ENCODE measurements around the gene FIBP.

DNA sequence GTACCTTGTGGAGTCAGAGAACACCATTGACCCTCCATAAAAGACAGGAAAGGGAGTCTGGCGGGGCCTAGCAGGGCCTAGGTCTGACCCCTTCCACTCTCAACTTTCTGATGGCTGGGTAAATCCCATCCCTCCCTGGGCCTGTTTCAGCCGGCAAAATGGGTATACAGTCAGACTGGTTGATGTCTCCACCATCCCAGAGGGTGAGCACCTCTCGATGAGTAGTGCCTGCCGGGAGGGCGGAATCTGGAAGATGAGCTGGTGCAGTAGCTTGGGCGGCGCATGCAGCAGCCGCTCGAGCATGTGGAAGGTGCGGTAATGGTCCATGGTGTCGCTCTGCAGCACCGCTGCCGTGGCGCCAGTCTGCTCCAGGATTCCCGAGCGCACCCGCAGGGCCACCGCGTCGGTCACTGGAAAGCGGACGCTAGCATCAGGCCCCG lies 528 bp downstream of the FIBP start:
- TF ChIP-seq EZH2 (IDR thresholded peaks at IDR 0.05; ENCODE audit: low read length, unreplicated experiment) (no peak), EZH2phosphoT487 (IDR thresholded peaks at IDR 0.05; ENCODE audit: borderline replicate concordance, low read length) (no peak)
